T-helper 2 cell (primary cell): Measurements from ENCODE around the gene TBX1.

Experiments used
- DNase-seq, 5 experiments: peaks; one replicate each; pipeline versions ENCODE4 v3.0.0 to v3.0.0-alpha.2; 2012 to 2022

Gene TBX1

GRCh38 chr22:19738664-19739447 is 21.7 kb upstream of the TBX1 start:
- DNase-seq = no peak

DNA sequence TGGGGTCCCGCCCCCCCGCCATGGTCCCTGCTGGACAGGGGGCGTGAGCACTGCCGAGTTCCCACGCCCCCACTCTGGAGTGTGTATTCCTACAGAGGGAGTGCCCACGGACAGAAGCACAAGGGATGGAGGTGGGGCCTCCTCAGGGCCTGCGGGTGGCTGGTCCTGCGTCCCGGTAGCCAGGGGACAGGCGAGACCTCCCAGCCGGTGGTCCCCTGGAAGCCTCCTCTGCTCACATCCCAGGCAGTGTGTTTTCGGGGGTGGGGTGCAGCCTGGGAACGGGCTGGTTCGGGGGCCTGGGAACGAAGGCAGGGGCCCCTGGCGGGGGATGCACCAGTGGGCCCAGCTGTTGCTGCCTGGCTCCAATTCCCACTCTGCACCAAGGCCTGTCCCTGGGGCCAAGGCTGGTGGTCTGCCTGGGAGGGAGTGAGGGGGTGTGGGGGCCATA is 21.1 kb upstream of the TBX1 start:
- no peak for DNase-seq

- no peak for DNase-seq
Observed at GRCh38 chr22:19739911-19740449, 20.6 kb upstream of the TBX1 start.

DNA sequence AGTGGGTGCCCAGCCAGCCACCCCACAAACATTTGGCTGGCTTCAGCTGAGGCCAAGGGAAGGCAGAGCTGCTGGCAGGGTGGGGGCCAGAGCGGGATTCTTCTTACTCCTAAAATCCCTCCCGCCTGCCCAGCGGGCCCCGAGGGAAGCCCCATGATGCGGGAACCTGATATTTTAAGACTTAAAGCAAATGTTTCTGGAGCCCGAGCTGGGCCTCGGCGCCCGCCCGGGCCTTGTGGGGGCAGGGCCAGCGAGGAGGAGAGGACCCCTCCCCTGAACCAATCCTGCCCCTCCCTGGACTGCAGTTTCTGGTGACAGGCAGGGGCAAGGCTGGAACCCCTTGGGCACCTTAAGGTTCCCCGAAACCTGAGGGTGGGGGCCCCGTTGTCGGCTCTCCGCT is 20.0 kb upstream of the TBX1 start:
- no peak for DNase-seq

GRCh38 chr22:19741053-19741452 is 19.5 kb upstream of the TBX1 start:
- DNase-seq = no peak

GRCh38 chr22:19742160-19743066 is 18.2 kb upstream of the TBX1 start:
- DNase-seq = no peak

DNA sequence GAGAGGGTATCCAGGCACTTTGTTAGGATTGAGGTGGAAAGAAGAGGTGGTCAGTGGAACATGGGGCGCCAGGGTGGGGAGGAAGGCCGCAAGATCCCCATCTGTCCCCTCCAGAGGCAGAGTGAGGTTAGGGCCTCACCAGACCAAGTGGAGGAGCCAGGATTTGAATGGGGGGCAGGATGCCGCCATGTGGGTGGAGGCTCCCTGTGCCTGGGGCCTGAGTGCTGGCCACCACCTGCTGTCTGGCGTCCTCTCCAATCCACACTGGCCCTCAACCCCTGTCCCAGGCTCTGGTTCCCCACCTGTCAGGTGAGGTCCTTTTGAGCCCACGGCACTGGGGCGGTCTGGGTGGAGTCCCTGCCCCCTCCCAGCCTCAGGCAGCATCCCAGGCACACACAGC is 17.5 kb upstream of the TBX1 start:
- no peak for DNase-seq

GRCh38 chr22:19743651-19744050 is 16.9 kb upstream of the TBX1 start:
- no peak for DNase-seq

GRCh38 chr22:19744350-19745006 is 16.1 kb upstream of the TBX1 start:
- no peak for DNase-seq

GRCh38 chr22:19745155-19746101 is 15.2 kb upstream of the TBX1 start:
- no peak for DNase-seq

- no peak for DNase-seq
Observed at GRCh38 chr22:19746726-19747125, 13.9 kb upstream of the TBX1 start.

DNA sequence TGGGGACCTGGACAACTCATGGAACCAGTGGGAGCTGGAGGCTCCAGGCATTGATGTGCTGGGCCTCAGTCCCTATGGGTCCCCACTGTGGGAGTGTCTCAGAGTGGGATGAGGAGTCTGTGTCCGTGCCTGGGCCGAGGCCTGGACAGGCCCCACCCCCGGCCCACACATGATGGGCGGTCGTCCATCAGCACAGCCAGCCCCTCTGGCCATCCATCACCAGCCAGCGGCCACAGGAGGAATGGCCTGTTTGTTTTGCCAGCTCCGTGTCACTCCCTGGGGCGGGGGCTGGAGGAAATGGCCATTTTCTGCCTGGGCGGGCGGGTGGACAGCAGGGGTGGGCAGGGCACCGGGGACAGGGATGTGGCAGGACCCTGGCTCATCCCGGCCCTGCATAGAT is 13.0 kb upstream of the TBX1 start:
- no peak for DNase-seq

DNA sequence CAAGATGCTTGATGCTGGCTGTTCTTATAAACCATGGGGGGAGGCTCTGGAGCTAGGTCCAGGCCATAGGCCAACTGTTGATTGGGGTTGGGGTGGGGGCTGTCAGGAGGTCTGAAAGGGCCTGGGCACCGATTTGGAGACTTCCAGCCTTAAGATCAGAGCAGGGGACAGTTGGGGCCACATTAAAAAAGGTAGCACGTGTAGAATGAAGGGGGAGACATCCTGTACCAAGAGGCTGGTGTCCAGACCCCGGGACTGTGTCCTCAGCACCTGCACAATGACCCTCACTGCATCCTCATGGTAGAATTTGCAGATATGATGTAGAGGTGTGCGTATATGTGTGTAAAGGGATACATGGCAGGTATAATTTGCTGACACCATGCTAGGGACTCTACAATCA is 12.4 kb upstream of the TBX1 start:
- no peak for DNase-seq

DNA sequence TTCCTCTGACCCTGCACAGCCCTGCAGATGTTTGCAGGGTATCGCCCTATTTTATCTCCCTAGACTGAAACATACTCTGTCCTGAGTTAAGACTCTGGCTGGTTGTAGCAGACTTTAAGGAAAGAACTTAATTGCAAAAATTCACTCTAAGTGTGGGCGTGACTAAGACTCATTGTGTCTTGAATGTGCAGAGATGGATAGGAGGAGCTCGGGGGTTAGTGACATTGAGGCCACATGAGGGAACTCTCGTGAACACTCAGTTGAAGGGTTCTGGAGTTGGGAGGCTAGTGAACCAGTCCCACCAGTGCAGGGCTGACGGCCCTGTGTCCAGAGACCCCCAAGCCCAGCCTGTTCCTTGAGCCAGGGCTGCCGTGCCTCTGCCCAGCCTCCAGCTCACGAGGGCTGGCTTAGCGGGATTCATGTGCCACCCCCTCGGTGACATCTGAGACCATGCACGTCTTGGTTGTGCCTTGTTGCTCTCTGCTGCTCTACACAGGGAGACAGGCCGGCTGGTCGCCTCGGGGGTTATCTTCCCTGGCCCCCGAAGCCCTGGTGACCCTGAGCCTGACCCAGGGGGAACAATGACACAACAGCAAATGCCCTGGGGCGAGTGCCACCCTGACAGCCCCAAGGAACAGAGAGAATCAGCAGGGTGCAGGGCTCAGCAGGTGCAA is 11.4 kb upstream of the TBX1 start:
- DNase-seq = no peak

DNA sequence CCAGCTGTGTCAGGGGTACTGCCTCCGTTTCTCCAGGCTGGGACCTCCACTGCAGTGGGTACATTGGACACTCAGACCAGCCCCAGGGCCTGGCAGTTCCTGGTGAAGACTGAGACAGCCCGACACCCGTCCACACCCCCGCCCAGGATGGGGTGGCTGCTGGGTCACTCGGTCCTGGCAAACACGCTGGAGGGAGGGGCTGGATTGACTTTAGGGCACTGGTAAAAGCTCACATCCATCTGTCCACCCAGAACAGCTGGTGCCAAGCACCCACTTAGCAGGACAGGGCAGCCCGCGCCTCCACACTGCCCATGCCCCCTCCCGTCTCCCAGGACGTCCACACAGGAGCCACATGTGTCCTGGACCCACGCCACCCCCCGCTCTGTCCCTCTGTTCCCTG is 10.7 kb upstream of the TBX1 start:
- no peak for DNase-seq

- DNase-seq = no peak
Observed at GRCh38 chr22:19750507-19751490, 9.8 kb upstream of the TBX1 start.

DNA sequence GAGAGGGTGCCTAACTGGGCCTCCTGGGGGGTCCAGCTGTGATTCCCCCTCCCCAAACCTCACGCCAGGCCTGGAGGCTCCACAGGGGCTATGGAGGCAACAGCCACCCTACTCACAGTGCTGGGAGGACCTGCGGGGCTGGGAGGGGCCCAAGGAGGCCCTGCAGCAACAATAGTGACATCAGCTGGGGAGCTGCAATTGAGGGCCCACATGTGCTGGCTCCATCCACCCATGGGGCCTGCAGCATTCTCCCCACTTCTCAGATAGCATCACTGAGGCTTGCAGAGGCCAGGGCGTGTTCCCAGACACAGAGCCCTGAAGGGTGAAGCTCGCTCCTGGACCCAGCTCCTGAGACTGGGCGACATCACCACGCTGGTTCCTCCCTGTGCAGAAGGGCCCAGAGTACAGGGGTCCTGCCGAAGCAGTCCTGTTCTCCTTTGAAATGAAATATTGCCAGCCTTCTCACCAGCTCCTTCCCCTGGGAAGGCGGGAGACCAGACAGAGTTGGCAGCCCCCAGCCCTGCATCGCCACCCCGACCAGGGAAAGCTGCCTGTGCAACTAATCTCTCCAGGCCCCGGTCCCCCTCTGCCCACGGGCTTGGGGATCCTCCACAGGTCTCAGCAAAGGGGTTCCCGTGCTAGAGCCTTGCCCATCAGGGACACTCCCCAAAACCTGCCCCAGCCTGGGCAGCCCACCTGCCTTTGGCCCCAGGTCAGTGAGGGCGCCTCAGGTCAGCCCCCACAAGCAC is 8.9 kb upstream of the TBX1 start:
- DNase-seq = no peak

- DNase-seq = no peak
Observed at GRCh38 chr22:19753090-19753842, 7.3 kb upstream of the TBX1 start.
